ENCODE data around the gene HCAR2.
"Not testable (repeated sequence)": the region's sequence is repeated elsewhere in the genome, so short reads cannot be mapped to it uniquely, and the experiment has no call there.

The HCAR2 gene

GRCh38 chr12:122691566-122691965 is 11.6 kb downstream of the HCAR2 start:
- no peak for TF ChIP-seq CTCF (IDR thresholded peaks at IDR 0.05)
- no peaks in the 10 kb centered on the region for H3K9me3 Mint-ChIP-seq

GRCh38 chr12:122688291-122688690 is 14.9 kb downstream of the HCAR2 start:
- DNase-seq: no peak

More at GRCh38 chr12:122691566-122691965, 11.6 kb downstream of the HCAR2 start:
- Mint-ChIP-seq H3K4me1 (peaks cover 14% of the 10 kb centered on the region), H3K4me3 (no peak overlapping the region), H3K27ac (no peak overlapping the region), H3K27me3 (ENCODE audit: low read depth, poor library complexity) (peaks cover 2% of the 10 kb centered on the region), H3K36me3 (ENCODE audit: low read depth) (no peaks in the 10 kb centered on the region)
- DNase-seq: no peak

GRCh38 chr12:122687086-122687485 is 16.1 kb downstream of the HCAR2 start:
- Mint-ChIP-seq H3K9me3 (no peaks in the 10 kb centered on the region), H3K27ac (no peak overlapping the region), H3K36me3 (ENCODE audit: low read depth) (no peaks in the 10 kb centered on the region), H3K4me1 (peaks cover 4% of the 10 kb centered on the region), H3K27me3 (ENCODE audit: low read depth, poor library complexity) (peaks cover 3% of the 10 kb centered on the region), H3K4me3 (no peak overlapping the region)
- no peak for TF ChIP-seq CTCF (IDR thresholded peaks at IDR 0.05)
- DNase-seq: no peak

More at GRCh38 chr12:122688291-122688690, 14.9 kb downstream of the HCAR2 start:
- Mint-ChIP-seq H3K36me3 (ENCODE audit: low read depth) (no peaks in the 10 kb centered on the region), H3K27me3 (ENCODE audit: low read depth, poor library complexity) (peaks cover 3% of the 10 kb centered on the region), H3K27ac (no peak overlapping the region), H3K9me3 (no peaks in the 10 kb centered on the region), H3K4me1 (peaks cover 14% of the 10 kb centered on the region), H3K4me3 (no peak overlapping the region)
- no peak for TF ChIP-seq CTCF (IDR thresholded peaks at IDR 0.05)

GRCh38 chr12:122686538-122686937 is 16.6 kb downstream of the HCAR2 start:
- no peak for DNase-seq
- Mint-ChIP-seq H3K4me1 (peaks cover 2% of the 10 kb centered on the region), H3K27me3 (ENCODE audit: low read depth, poor library complexity) (peaks cover 3% of the 10 kb centered on the region), H3K9me3 (no peaks in the 10 kb centered on the region), H3K36me3 (ENCODE audit: low read depth) (no peaks in the 10 kb centered on the region), H3K4me3 (no peak overlapping the region), H3K27ac (no peak overlapping the region)
- no peak for TF ChIP-seq CTCF (IDR thresholded peaks at IDR 0.05)

- no peak for DNase-seq
- TF ChIP-seq CTCF (IDR thresholded peaks at IDR 0.05): no peak
- H3K27me3 Mint-ChIP-seq (ENCODE audit: low read depth, poor library complexity): peaks cover 3% of the 10 kb centered on the region
- no peak overlapping the region for H3K27ac Mint-ChIP-seq
- H3K4me1 Mint-ChIP-seq: no peaks in the 10 kb centered on the region
- H3K9me3 Mint-ChIP-seq: no peaks in the 10 kb centered on the region
- H3K36me3 Mint-ChIP-seq (ENCODE audit: low read depth): no peaks in the 10 kb centered on the region
- no peak overlapping the region for H3K4me3 Mint-ChIP-seq
These were observed 18.8 kb downstream of the HCAR2 start for GRCh38 chr12:122684297-122684813.

GRCh38 chr12:122681814-122682213 is 21.3 kb downstream of the HCAR2 start:
- no peak for DNase-seq
- no peak overlapping the region for H3K27ac Mint-ChIP-seq
- H3K36me3 Mint-ChIP-seq (ENCODE audit: low read depth): no peaks in the 10 kb centered on the region
- no peak overlapping the region for H3K4me3 Mint-ChIP-seq
- no peak for TF ChIP-seq CTCF (IDR thresholded peaks at IDR 0.05)
- no peaks in the 10 kb centered on the region for H3K9me3 Mint-ChIP-seq
- peaks cover 3% of the 10 kb centered on the region for H3K27me3 Mint-ChIP-seq (ENCODE audit: low read depth, poor library complexity)
- H3K4me1 Mint-ChIP-seq: no peaks in the 10 kb centered on the region

- not testable (repeated sequence) for H3K27ac Mint-ChIP-seq; DNase-seq; H3K27me3 Mint-ChIP-seq (ENCODE audit: low read depth, poor library complexity); H3K4me1 Mint-ChIP-seq; H3K4me3 Mint-ChIP-seq; H3K9me3 Mint-ChIP-seq; H3K36me3 Mint-ChIP-seq (ENCODE audit: low read depth)
These were observed 22.2 kb downstream of the HCAR2 start for GRCh38 chr12:122680989-122681388.

- H3K9me3 Mint-ChIP-seq; H3K36me3 Mint-ChIP-seq (ENCODE audit: low read depth); H3K4me1 Mint-ChIP-seq; H3K27me3 Mint-ChIP-seq (ENCODE audit: low read depth, poor library complexity); H3K27ac Mint-ChIP-seq; H3K4me3 Mint-ChIP-seq; DNase-seq: not testable (repeated sequence)
These were observed 26.4 kb downstream of the HCAR2 start for GRCh38 chr12:122676781-122677180.

GRCh38 chr12:122676015-122676414 is 27.1 kb downstream of the HCAR2 start:
- H3K27ac Mint-ChIP-seq; DNase-seq; H3K4me3 Mint-ChIP-seq; H3K4me1 Mint-ChIP-seq; H3K27me3 Mint-ChIP-seq (ENCODE audit: low read depth, poor library complexity); H3K36me3 Mint-ChIP-seq (ENCODE audit: low read depth); H3K9me3 Mint-ChIP-seq: not testable (repeated sequence)
